HepG2 (cell line): ENCODE data around the gene CHCHD6. TPM values are rescaled to one million over a fixed set of nuclear protein-coding genes. Genes with fewer than 3 reads are reported as not detected.

Experiments
- ARNT ChIP-seq: fragments of 450-650 bp; IDR thresholded peaks from 2 replicates; pipeline ENCODE4 v1.6.1; 2017
- ATRX ChIP-seq: sonication (generic); formaldehyde crosslinking; IDR thresholded peaks from 2 replicates; pipeline ENCODE4 v1.4.0; 2020; ENCODE audit warnings: missing genetic modification reagents, borderline replicate concordance
- BCL6 ChIP-seq: IDR thresholded peaks from 2 replicates; pipeline ENCODE4 v1.6.1; 2016; ENCODE audit warnings: missing genetic modification reagents, missing compliant biosample characterization
- ELF3 ChIP-seq: IDR thresholded peaks from 2 replicates; pipeline ENCODE4 v1.6.1; 2016; ENCODE audit warnings: missing genetic modification reagents, missing compliant biosample characterization
- ETV5 ChIP-seq: IDR thresholded peaks from 2 replicates; pipeline ENCODE4 v1.6.1; 2018; ENCODE audit warnings: missing biosample characterization, missing genetic modification reagents, inconsistent platforms, borderline replicate concordance
- FOSL2 ChIP-seq: sonication (generic); formaldehyde crosslinking; IDR thresholded peaks from 2 replicates; pipeline ENCODE4 v1.4.0; 2020; ENCODE audit warnings: missing genetic modification reagents
- FOXA1 ChIP-seq, 2 experiments: fragments of 450-650 bp in 1 of 2; sonication (generic) in 1 of 2; formaldehyde crosslinking in 1 of 2; IDR thresholded peaks; 2 replicates each; pipeline versions ENCODE4 v1.4.0 to v1.6.1; 2016 to 2020; ENCODE audit warnings: missing genetic modification reagents in 1 of 2
- GATAD2A ChIP-seq: IDR thresholded peaks from 2 replicates; pipeline ENCODE4 v1.6.1; 2016
- IKZF1 ChIP-seq: fragments of 450-650 bp; IDR thresholded peaks from 2 replicates; pipeline ENCODE4 v1.7.1; 2016
- MEF2D ChIP-seq: sonication (generic); formaldehyde crosslinking; IDR thresholded peaks from 2 replicates; pipeline ENCODE4 v1.5.1; 2020; ENCODE audit warnings: mild to moderate bottlenecking, missing genetic modification reagents
- MIER2 ChIP-seq: IDR thresholded peaks from 2 replicates; pipeline ENCODE4 v1.6.1; 2016; ENCODE audit warnings: missing biosample characterization, missing genetic modification reagents
- MIXL1 ChIP-seq: IDR thresholded peaks from 2 replicates; pipeline ENCODE4 v1.6.1; 2016
- NFE2 ChIP-seq: sonication (generic); formaldehyde crosslinking; IDR thresholded peaks from 2 replicates; pipeline ENCODE4 v1.4.0; 2020; ENCODE audit warnings: missing genetic modification reagents
- PCBP2 ChIP-seq: fragments of 200-400 bp; formaldehyde crosslinking; optimal IDR thresholded peaks from 2 replicates; pipeline ENCODE3; 2018; ENCODE audit warnings: low read length, low read depth; ENCODE audit not compliant: poor library complexity, severe bottlenecking
- TAF15 ChIP-seq: fragments of 200-400 bp; formaldehyde crosslinking; IDR thresholded peaks from one replicate; pipeline ENCODE4 v1.6.1; 2018; ENCODE audit warnings: mild to moderate bottlenecking, low read depth, low read length; ENCODE audit not compliant: poor library complexity, severe bottlenecking
- TMF1 ChIP-seq: sonication (generic); formaldehyde crosslinking; IDR thresholded peaks from 2 replicates; pipeline ENCODE4 v1.8.1; 2022; ENCODE audit warnings: low read depth, missing genetic modification reagents
- ZKSCAN5 ChIP-seq: sonication (generic); formaldehyde crosslinking; IDR thresholded peaks from 2 replicates; pipeline ENCODE4 v1.5.1; 2020; ENCODE audit warnings: mild to moderate bottlenecking, missing genetic modification reagents
- ZNF10 ChIP-seq: sonication (generic); formaldehyde crosslinking; IDR thresholded peaks from 2 replicates; pipeline ENCODE4 v1.4.0; 2020; ENCODE audit warnings: mild to moderate bottlenecking, low read depth, missing genetic modification reagents, borderline replicate concordance
- ZNF354B ChIP-seq: sonication (generic); formaldehyde crosslinking; IDR thresholded peaks from 2 replicates; pipeline ENCODE4 v1.8.0; 2022; ENCODE audit warnings: mild to moderate bottlenecking, missing genetic modification reagents
- ZNF674 ChIP-seq: sonication (generic); formaldehyde crosslinking; IDR thresholded peaks from 2 replicates; pipeline ENCODE4 v1.5.0; 2020; ENCODE audit warnings: low read depth, mild to moderate bottlenecking, missing genetic modification reagents
- ZNF747 ChIP-seq: sonication (generic); formaldehyde crosslinking; IDR thresholded peaks from 2 replicates; pipeline ENCODE4 v1.8.1; 2023; ENCODE audit warnings: missing genetic modification reagents, mild to moderate bottlenecking, borderline replicate concordance
- ZNF773 ChIP-seq: sonication (generic); formaldehyde crosslinking; IDR thresholded peaks from 2 replicates; pipeline ENCODE4 v1.4.0; 2020; ENCODE audit warnings: missing genetic modification reagents, borderline replicate concordance
- ZSCAN29 ChIP-seq: sonication (generic); formaldehyde crosslinking; conservative IDR thresholded peaks from 2 replicates; pipeline ENCODE4 v1.4.0; 2020; ENCODE audit warnings: mild to moderate bottlenecking, missing genetic modification reagents
- ZSCAN31 ChIP-seq: sonication (generic); formaldehyde crosslinking; IDR thresholded peaks from 2 replicates; pipeline ENCODE4 v1.5.0; 2020; ENCODE audit warnings: low read depth, mild to moderate bottlenecking, missing genetic modification reagents
- polyA plus RNA-seq, 8 experiments: library from polyadenylated mRNA; depleted of rRNA in 3 of 8; stranded (reverse) in 7 of 8; unstranded in 1 of 8; fragments of >200 nt; fragmentation: Illumina TruSeq in 4 of 8; extraction: Trizol in 4 of 8; gene quantifications; 2 replicates each; pipeline versions ENCODE4 v1.2.1 to v1.2.3, GENCODE V29; 2011 to 2016; ENCODE audit warnings: low read depth in 4 of 8, missing spikeins in 1 of 8, mixed read lengths in 1 of 8; ENCODE audit not compliant: insufficient read depth in 1 of 8
- total RNA-seq, 5 experiments: library from RNA; depleted of rRNA; stranded (reverse); fragments of >200 nt; fragmentation: Illumina TruSeq; extraction: Trizol; gene quantifications; 2 replicates each; pipeline ENCODE4 v1.2.3, GENCODE V29; 2016; ENCODE audit warnings: low read depth in 1 of 5
- TF ChIP-seq, protein P1 (sequence below), 2 experiments: sonication (generic) in 1 of 2; formaldehyde crosslinking in 1 of 2; IDR thresholded peaks; 2 replicates each; pipeline versions ENCODE4 v1.4.0 to v1.6.1; 2018 to 2020; ENCODE audit warnings: missing genetic modification reagents in 2 of 2, borderline replicate concordance in 1 of 2, low read depth in 1 of 2, mild to moderate bottlenecking in 1 of 2, missing biosample characterization in 1 of 2
- TF ChIP-seq, protein P2 (sequence below): sonication (generic); formaldehyde crosslinking; IDR thresholded peaks from 2 replicates; pipeline ENCODE4 v1.8.0; 2022; ENCODE audit warnings: missing genetic modification reagents, mild to moderate bottlenecking, inconsistent platforms, borderline replicate concordance
- TF ChIP-seq, protein P3 (sequence below): IDR thresholded peaks from 2 replicates; pipeline ENCODE4 v1.6.1; 2018; ENCODE audit warnings: missing genetic modification reagents

CHCHD6 gene
- total and polyA plus RNA-seq, 2 of the 13 experiments (the other 11 are each of a cell fraction or from before 2014, with no cell fraction given) = 20.3 to 20.8 TPM

DNA sequence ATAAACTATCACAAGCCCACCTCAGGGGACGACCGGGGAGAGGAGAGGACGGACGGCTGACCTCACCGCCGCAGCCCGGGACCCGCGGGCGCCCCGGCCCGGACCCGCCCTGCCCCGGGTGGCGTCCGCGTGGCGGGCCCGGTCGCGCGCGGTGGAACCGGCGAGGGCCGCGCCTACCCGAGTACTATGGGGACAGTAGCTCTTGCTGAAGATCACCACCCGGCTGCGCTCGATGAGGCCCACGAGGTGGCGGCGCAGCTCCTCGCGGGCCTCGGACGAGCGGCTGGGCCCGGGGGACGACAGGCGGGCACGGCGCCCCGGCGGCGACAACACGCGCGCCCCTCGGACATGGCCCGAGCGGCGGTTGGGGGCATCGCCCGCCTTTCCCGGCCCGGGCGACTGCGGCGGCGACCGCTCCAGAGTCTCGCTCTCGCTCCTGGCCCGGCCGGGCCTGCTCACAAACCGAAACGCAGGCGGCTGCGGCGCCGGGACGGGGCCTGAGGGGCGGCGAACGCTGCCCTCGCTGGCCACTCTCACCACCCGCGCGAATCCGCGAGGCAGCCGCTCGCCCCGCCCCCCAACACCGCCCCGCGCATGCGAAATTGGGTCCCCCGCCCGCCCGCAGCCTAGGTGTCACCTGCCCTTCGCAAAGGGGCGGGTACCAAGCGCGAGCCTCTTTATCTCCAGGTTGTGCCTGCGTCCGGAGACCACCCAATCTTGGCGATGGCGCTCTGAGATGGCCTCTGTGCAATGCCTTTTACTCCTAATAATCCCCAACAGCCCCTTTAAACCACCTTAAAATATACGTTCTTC, 49.3 kb upstream of the CHCHD6 start, which contains the start of gene TXNRD3 (continued):
- TF ChIP-seq TMF1 (CRISPR knock-in tag) (no peak), ZSCAN31 (CRISPR knock-in tag) (peak; percentile 48; the same call in 1 of the 2 replicates), ETV5 (CRISPR knock-in tag) (no peak), ZNF10 (CRISPR knock-in tag) (no peak), FOSL2 (no peak), ZNF747 (CRISPR knock-in tag) (no peak), MEF2D (no peak), MIXL1 (no peak), FOXA1 (IDR thresholded peaks at IDR 0.05) (no peak), FOXA1 (CRISPR knock-in tag; IDR thresholded peaks at IDR 0.05) (no peak), ZKSCAN5 (CRISPR knock-in tag) (no peak), GATAD2A (CRISPR knock-in tag) (no peak), NFE2 (CRISPR knock-in tag) (no peak), ZSCAN29 (CRISPR knock-in tag) (no peak), ELF3 (CRISPR knock-in tag) (0 out of 2 replicates have a peak, but pooled peaks have one; percentile 20), TAF15 (no peak), ATRX (no peak), MIER2 (CRISPR knock-in tag) (no peak), ZNF773 (peak; percentile 61; the same call in 1 of the 2 replicates), PCBP2 (no peak), IKZF1 (no peak), ARNT (no peak), BCL6 (CRISPR knock-in tag) (no peak), ZNF354B (CRISPR knock-in tag) (no peak), ZNF674 (CRISPR knock-in tag) (0 out of 2 replicates have a peak, but pooled peaks have one; percentile 39)
- TF ChIP-seq, protein P1, sequence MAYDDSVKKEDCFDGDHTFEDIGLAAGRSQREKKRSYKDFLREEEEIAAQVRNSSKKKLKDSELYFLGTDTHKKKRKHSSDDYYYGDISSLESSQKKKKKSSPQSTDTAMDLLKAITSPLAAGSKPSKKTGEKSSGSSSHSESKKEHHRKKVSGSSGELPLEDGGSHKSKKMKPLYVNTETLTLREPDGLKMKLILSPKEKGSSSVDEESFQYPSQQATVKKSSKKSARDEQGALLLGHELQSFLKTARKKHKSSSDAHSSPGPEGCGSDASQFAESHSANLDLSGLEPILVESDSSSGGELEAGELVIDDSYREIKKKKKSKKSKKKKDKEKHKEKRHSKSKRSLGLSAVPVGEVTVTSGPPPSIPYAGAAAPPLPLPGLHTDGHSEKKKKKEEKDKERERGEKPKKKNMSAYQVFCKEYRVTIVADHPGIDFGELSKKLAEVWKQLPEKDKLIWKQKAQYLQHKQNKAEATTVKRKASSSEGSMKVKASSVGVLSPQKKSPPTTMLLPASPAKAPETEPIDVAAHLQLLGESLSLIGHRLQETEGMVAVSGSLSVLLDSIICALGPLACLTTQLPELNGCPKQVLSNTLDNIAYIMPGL (CRISPR knock-in tag; IDR thresholded peaks at IDR 0.05; ENCODE audit: borderline replicate concordance in 1 of 2, low read depth in 1 of 2) = peak; percentile 33 to 69; a peak in 3 of 4 replicates
- TF ChIP-seq, protein P2, sequence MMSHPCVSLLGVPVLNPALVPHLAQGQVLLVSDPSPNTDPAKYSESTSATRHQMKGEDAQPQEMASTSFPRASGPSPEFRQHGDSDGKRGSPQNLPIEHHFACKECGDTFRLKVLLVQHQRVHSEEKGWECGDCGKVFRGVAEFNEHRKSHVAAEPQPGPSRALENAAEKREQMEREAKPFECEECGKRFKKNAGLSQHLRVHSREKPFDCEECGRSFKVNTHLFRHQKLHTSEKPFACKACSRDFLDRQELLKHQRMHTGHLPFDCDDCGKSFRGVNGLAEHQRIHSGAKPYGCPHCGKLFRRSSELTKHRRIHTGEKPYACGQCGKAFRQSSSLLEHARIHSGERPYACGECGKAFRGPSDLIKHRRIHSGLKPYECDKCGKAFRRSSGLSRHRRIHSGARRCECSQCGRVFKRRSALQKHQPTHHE (CRISPR knock-in tag) = no peak
- TF ChIP-seq, protein P3, sequence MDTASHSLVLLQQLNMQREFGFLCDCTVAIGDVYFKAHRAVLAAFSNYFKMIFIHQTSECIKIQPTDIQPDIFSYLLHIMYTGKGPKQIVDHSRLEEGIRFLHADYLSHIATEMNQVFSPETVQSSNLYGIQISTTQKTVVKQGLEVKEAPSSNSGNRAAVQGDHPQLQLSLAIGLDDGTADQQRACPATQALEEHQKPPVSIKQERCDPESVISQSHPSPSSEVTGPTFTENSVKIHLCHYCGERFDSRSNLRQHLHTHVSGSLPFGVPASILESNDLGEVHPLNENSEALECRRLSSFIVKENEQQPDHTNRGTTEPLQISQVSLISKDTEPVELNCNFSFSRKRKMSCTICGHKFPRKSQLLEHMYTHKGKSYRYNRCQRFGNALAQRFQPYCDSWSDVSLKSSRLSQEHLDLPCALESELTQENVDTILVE (CRISPR knock-in tag) = no peak
